GM12891 (cell line): ENCODE measurements around the gene IQGAP3.

ENCODE experiments used
- PAX5 ChIP-seq: IDR thresholded peaks from 2 replicates; pipeline ENCODE4 v1.6.1; 2011; ENCODE audit warnings: low read length, moderate library complexity, mild to moderate bottlenecking; ENCODE audit not compliant: insufficient read depth, severe bottlenecking
- POLR2A ChIP-seq: IDR thresholded peaks from 2 replicates; pipeline ENCODE4 v1.6.1; 2011; ENCODE audit warnings: low read depth, low read length, control low read depth
- POLR2AphosphoS5 ChIP-seq: IDR thresholded peaks from 2 replicates; pipeline ENCODE4 v1.6.1; 2011; ENCODE audit warnings: low read depth, low read length, control low read depth
- POU2F2 ChIP-seq: IDR thresholded peaks from 2 replicates; pipeline ENCODE4 v1.6.1; 2011; ENCODE audit warnings: low read depth, mild to moderate bottlenecking, control low read depth, low read length, moderate library complexity
- SPI1 ChIP-seq: IDR thresholded peaks from 2 replicates; pipeline ENCODE4 v1.6.1; 2011; ENCODE audit warnings: low read depth, low read length, control low read depth
- TAF1 ChIP-seq: IDR thresholded peaks from 2 replicates; pipeline ENCODE4 v1.6.1; 2011; ENCODE audit warnings: low read depth, low read length, control low read depth

GRCh38 chr1:156595016-156595415, 22.7 kb upstream of the IQGAP3 start:
- TF ChIP-seq POLR2A (no peak), POLR2AphosphoS5 (peak; percentile 65), TAF1 (no peak), POU2F2 (no peak), SPI1 (no peak), PAX5 (no peak)
